Measurements from ENCODE around the gene FAM53A. TPM values are rescaled to one million over a fixed set of nuclear protein-coding genes. Genes with fewer than 3 reads are reported as not detected.

Gene FAM53A
- polyA plus RNA-seq, 12 donors, result 0.72 to 1.7 (median 1.3) TPM; not detected in 2

DNA sequence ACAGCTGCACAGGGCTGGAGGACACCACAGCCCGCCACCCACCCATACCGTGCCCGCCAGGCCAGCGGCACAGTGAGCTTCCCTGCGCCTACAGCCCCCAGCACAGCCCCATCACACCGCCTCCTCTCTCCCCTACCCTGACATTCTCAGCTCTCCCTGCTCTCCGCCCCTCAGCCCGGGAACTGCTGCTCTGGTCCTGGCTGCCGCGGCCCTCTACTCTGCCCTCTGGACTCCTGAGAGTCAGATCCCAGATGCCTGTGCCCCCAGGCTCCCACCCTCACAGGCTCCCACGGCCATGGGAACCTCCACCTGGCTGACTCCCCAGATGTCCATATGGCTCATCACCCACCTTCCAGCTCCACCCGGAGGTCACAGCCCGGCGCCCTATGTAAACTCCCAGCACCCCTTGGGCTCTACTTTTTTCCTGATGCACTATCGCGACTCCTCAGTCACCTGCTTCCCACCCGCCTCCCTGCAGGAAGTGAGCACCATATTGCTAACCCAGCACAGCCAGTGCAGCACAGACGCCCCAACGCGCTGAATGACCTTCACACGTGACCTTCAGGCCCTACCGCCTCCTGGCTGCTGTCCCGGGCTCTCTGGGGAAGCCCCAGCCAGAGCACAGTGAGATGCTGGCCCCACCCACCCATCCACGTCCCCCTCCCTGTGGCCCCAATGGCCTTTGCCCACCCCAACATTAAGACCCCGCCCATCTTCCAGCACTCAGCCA is 23.0 kb downstream of the FAM53A start:
- DNase-seq, result no peak

DNA sequence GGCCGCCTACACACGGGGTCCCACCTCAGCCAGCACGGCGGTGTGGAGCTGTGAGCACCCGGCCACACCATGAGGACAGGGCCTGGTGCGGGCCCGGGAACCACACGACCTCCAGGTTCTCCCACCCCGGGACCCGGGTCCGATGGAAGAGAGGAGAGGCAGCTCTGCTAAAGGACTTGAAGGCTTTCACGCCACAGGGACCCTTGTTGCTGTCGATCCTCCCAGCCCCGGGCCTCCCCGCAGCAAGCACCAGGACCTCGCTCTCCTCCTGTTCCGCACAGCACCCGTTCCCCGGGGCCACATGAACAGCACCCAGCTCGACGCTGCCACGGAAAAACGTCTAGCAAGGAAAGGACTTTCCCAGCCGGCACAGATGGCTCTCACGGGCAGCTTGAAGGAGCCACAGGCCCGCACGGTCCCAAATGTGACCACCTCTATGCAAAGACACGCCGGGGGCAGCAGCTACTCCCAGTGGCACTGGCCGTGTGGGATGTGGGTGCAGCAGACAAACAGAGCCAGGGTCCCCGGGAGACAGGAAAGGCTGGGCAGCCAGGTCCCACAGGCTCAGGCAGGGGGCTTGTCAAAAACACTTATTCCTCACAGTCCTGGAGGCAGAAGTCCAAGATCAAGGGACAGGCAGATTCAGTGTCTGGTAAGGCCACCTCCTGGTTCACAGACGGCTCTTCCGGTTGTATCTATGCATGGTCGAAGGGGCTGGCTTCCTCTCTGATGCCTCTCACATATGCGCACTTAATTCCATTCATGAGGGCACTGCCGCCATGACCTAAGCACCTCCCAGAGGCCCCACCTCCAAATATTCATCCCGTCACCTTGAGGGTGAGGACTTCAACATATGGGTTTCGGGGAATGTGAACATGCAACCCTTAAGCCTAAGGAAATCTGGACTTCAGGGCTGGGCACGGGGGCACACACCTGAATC is 24.7 kb downstream of the FAM53A start:
- no peak for DNase-seq

DNA sequence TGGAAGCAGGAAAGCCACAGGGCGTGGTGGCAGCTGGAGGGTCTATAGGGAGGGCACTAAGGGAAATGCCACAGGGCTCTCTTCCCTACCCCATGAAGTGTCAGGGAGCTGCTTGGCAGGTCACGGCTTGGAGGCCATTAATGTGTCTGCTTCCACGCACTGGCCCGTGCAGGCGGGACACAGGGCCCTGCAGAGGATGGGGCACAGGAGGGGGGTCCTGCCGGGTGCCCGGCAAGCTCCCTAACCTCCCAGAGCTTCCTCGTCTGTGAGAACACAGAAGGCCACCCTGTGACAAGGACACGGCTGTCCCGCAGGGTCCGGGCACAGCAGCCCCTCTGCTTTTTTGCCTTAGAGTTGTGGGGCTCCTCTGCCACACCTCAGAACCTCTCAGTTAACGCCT is 25.5 kb downstream of the FAM53A start:
- DNase-seq, result no peak

DNA sequence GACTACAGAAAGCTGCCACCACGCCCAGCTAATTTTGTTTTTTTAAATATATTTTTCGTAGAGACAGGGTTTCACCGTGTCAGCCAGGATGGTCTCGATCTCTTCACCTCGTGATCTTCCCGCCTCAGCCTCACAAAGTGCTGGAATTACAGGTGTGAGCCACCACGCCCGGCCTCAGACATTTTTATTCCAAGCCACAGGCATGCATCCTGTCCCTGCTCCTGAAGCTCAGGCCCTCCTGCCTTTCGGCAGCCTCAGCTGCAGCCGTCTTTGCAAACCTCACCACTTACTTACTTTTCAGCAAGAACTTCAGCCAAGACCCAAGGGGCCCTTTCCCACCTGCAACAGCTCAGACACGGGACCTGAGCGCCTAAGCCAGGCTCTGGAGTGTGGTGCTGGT is 26.0 kb downstream of the FAM53A start:
- DNase-seq, result no peak

DNA sequence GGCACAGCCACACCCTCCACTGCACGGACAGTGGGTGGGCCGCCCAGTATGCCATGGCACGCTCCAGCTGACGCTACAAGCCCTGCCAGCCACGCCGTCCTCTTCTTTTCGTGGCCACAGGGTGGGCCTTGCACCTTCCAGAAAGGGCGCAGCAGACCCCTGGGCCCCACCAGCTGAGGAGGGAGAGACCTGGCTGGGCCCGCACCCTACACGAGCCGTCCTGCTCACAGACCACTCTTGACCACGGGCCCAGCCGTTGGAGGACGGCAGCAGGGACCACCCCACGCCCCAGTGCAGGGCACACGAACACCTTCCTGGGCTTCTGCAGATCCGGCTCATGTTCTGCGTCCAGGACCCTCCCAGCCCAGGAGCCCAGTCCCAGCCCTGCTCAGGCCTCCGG is 27.1 kb downstream of the FAM53A start:
- DNase-seq, result no peak

DNA sequence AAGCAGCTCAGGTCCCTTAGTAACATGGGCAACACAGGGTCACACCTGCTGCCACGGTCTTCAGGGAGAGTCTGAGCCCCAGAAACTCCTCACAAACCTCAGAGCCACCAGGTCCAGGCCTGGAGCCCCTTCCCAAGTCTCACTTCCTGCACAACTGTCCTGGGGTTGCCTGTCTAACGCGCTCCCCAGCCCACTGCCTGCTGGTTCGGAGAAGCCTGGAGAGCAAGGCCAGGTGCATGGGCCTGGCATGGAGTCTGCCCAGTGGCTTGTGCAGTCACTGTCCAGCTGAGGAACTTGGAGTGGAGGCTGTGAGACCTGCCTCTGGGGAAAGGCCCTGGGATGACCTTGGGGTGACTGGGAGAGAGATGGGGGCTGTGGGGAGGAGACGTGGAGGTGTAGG is 28.0 kb downstream of the FAM53A start:
- DNase-seq, result no peak

DNA sequence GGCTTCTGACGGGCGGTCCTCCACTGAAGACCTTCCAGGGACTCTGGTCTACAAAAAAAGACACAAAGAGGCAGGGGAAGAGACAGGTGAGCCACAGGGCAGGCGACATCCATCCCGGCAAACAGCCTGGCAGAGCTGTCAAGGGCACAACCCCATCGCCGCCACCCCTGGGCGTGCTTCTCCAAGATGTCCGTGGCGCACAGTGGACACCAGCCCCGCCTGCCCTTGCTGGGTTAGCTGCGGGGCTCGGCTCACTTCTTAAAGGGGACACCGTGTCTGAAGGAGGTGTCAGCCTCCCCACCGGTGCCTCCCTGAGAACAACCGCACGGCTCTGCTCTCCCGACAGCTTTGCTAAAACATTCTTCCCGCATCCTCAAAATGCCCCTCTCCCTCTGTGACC is 28.4 kb downstream of the FAM53A start:
- no peak for DNase-seq

DNA sequence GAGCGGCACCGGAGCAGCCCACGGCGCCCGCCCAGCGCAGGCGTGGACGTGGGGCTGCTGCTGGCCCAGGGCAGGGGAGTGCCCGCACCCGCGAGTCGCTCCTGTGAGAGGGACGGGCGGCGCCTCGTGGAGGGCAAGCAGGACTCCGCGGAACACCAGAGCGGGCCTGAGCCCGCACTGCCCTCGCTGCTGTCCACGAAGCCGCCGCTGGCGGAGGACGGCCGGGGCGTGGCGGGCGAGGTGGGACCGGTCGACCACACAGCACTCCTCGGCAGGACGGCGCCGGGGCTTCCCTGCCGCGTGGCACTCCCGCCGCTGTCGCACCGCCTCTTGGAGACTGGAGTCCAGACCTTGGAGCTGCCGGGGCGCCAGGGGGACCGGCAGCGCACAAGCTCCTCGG is 29.0 kb downstream of the FAM53A start:
- no peak for DNase-seq

DNA sequence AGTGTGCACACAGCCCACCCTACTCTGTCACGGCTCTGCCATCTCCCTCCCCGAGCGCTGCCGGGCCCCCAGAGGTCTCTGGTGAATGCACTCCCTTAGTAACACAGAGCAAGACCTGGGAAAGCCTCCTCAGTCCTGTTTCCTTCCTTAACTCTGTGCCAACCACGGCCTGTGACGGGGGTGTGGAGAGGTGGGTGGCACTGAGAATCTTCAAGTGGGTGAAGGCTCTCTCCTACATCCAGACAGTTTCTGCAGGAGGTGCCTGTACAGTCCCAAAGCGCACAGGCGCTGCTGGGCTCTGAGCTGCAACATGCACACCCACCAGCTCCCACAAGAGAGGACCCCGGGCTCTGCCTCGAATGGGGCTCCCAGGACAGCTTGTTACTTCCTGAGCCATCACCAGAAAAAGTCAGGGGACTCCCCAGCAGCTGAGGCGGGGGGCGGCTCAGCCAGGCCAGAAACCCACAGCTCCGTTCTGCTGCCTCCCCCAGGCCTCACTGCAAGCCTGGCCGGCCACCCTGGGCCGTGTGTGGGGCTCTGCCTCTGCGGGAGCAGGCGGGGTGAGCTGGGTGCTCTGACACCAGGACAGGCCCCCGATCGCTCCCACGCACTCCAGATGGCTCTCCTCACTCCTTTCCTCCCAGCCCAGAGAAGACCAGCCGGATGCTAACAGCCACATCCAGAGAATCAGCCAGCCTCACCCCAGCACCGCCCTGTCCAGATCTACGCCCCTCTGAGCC is 29.7 kb downstream of the FAM53A start:
- DNase-seq, result no peak

DNA sequence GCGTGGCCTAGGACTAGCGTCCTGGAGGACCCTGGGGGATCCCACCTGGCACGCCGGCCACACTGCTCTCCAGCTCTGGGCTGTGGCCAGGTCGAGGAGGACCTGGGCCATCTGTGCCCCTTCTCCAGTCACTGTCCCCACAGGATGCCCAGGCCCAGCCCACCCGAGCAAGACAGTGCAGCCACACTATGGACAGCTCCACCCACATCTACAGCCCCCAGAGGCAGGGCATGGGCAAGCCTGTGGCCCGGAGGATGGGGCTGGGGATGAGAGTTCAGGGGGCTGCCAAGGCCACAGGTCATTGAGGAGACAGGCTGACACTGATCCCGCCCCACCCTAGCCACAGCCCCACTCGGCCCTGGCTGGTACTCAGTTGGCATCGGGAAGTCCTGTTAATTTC is 30.3 kb downstream of the FAM53A start:
- no peak for DNase-seq

DNA sequence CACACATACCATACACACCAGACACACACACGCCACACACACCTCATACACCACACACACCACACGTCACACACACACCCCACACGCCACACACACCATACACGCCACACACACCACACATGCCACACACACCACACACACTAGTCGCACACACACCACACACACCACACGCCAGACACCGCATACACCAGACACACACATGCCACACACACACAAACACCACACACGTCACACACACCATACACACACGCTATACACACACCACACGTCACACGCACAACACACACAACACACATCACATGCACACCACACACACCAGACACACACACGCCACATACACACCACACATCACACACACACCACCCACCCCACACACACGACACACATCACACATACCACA is 32.0 kb downstream of the FAM53A start:
- DNase-seq, result no peak

DNA sequence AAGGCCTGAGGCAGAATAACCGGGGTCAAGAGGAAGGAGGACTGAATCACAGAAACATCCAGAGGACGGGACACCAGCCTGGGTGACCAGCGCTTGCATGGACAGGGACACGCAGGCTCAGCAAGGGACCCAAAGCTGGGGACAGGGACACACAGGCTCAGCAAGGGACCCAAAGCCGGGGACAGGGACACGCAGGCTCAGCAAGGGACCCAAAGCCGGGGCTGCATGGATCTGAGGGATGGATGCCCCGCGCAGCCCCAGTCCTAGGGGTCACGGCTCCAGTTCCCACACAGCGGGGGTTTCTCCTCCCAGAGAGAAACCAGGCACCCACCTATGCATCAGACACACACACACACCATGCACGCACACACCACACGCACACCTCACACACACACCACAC is 32.5 kb downstream of the FAM53A start:
- DNase-seq, result no peak

DNA sequence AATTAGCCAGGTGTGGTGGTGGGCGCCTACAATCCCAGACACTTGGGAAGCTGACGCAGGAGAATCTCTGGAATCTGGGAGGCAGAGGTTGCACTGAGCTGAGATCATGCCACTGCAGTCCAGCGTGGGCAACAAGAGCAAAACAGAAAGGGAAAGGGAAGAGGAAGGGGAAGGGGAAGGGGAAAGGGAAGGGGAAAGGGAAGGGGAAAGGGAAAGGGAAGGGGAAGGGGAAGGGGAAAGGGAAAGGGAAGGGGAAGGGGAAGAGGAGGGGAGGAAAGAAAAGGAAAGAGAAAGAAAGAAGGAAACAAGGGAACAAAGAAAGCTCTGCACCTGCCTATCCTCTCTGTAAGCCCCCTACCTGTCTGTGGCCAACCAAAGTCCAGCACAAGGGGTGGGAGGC is 35.2 kb downstream of the FAM53A start:
- no peak for DNase-seq

DNA sequence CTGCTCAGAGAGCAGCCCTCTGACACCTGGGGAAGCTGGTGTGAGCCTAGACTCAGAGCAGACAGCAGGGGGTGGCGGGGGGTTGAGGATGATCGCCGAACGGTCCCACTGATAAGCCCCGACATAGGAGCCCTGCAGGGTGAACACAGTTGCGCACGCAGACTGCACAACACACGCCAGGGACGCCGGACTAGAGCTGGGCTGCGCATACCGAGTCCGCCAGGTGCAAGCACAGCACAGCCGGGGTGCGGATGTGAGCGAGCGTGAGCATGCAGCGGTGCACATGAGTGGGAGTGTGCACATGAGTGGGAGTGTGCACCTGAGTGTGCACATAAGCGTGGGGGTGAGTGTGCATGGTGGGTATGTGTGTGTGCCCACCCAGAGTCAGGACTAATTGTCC is 36.7 kb downstream of the FAM53A start:
- DNase-seq, result no peak

DNA sequence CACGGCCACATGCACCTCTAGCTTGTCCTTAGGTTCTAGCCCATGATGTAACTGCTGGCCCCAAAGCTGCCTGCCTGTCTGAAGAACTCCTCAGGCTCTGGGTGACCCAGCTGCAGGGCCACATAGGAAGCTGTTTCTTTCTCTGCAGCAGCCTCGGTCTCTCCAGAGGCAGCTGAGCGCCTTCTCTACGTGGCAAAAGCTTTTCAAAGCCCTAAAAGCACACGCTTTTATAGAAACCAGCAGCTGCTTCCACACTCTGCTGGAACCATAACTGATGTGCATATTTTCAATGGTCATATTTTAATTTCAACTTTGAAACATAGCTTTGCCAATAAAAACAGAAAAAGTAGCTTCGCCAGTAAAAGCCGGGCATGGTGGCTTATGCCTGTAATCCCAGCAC is 37.4 kb downstream of the FAM53A start:
- peak; percentile 8 for DNase-seq

DNA sequence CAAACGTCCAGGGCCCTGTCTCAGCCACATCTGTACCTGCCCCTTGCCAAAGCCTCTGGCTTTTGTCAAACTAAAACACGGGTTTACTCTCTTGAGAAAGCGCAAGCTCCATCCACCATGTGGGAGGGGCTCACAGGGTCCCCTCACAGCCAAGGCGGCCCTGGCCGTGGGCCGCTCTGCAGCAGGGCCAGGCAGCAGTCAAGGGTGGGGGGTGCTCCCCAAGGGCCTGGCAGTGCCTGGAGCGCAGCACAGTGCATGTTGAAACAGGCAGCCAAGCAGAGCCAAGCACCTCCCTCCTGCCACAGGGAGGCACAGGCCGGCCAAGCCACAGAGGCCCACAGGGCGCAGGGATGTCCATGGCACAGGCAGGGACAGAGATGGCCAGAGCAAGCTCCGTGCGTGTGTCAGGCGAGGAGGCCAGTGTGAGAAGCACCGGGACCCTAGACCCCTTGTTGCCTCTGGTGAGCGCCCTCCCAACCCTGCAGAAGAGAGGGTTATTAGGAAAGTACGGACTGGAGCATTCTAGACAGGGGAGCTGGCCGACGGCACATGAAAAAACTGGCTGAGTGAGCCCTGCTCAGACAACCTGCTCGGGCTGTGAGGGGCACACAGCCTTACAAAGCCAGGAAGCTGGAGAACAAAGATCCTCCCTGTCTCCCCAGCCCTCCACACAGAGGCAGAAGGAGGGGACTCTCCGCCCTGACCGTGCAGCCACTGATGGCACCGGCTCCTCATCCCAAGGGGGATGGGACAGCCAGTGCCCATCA is 39.0 kb downstream of the FAM53A start:
- peak; percentile 21 for DNase-seq

DNA sequence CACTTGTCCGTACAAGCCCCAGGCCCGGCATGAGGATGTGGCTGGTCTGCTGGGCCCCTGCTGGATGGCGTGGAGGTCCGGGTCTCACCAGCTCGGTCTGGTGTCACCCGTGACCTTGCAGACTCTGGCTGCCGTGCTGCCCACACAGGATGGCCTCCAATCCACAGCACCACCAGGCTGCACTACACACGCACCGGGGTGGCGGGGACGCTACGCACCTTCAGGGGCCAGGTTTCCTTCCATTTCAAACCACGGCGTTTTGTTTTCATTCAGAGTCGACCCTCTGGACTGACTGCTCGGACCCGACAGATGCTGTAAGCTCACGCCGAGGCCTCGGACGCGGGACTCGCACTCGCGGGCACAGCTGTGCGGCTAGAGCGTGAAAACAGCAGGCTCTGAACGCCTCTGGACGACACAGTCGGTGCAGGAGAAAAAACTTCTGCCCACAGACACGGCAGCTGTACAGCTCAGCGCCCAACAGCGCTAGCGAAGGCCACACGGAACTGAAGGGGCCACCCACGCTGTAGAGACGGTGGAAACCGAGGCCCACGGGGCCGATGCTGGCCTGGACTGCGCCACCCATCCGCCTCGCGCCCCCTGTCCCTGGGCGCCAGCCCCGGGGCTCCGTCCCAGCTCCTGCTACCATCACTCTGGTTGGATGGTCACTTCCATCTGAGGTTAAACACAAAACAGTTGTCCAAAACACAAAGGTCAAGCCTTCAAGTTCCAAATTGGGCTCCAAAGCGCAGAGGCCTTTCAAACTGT is 40.0 kb downstream of the FAM53A start:
- no peak for DNase-seq

DNA sequence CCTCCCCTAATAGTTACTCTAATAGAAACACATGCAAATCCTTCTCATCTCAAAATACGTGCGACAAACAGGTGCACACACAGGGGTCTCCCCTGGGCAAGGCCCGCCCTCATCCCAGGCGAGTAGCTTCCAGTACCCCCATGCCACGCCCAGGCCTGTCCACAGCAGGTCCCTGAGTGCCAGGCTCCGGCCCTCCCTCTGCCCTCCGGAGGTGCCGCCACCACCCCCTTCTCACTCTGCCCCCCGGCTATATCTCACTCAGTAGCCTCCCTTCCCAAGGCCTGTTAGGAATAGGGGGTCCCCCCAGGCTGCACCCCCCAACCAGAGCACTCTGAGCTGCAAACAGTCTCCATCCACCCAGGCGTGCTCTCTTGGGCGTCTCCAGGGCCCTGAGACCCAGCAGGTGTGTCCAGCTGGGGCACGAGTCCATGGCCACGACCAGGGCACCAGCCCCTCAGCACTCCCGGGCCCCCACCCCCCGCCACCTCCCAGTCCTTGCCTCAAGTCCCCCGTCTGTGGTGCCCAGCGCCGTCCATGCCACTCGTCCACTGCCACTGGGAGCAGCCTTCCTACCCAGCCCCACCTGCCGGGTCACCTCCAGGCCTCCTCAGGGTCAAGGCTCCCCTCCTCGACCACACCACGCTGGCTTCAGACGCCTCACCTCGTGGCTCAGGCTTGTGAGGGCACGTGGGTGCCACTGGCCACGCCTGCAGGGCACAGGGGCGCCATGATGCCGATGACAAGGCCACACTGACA is 41.7 kb downstream of the FAM53A start:
- no peak for DNase-seq

DNA sequence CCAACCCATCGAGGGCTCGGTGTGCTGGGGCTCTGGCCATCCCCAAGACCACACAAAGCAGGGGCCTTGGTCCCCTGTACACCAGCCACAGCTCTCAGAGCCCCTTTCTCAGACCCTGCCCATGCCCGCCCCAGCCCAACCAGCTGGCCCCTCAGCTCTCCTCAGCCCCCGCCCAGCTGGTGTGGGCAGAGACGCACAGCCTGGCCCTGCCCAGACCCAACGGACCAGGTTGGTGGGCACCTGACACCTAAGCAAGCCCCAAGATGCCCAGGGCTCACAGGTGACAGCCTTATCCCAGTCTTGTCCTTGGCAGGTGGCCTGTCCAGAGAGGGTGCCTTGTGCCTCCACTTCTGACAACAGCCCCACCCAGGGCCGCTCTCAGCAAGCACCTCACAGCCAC is 42.4 kb downstream of the FAM53A start:
- no peak for DNase-seq

All from muscle of arm (tissue), 12 donors.